HepG2 (cell line): ENCODE measurements around the gene NINJ2. TPM values are rescaled to one million over a fixed set of nuclear protein-coding genes. Genes with fewer than 3 reads are reported as not detected.
A peak's percentile ranks its signal among the peaks of the same experiment; 100 is the strongest.

ENCODE experiments used
- CBFB ChIP-seq: sonication (generic); formaldehyde crosslinking; IDR thresholded peaks from 2 replicates; pipeline ENCODE4 v1.4.0; 2020; ENCODE audit warnings: missing genetic modification reagents
- FOSL2 ChIP-seq: sonication (generic); formaldehyde crosslinking; IDR thresholded peaks from 2 replicates; pipeline ENCODE4 v1.4.0; 2020; ENCODE audit warnings: missing genetic modification reagents
- GATAD2A ChIP-seq: IDR thresholded peaks from 2 replicates; pipeline ENCODE4 v1.6.1; 2016
- HDAC2 ChIP-seq: sonication (generic); formaldehyde crosslinking; IDR thresholded peaks from 2 replicates; pipeline ENCODE4 v1.4.0; 2020; ENCODE audit warnings: missing genetic modification reagents
- HOMEZ ChIP-seq: IDR thresholded peaks from 2 replicates; pipeline ENCODE4 v1.6.1; 2016; ENCODE audit warnings: low read depth
- MED1 ChIP-seq: sonication (generic); formaldehyde crosslinking; IDR thresholded peaks from 2 replicates; pipeline ENCODE4 v1.4.0; 2020; ENCODE audit warnings: missing genetic modification reagents
- MTA3 ChIP-seq: sonication (generic); formaldehyde crosslinking; IDR thresholded peaks from 2 replicates; pipeline ENCODE4 v1.4.0; 2020; ENCODE audit warnings: missing genetic modification reagents
- NFKB2 ChIP-seq: sonication (generic); formaldehyde crosslinking; IDR thresholded peaks from 2 replicates; pipeline ENCODE4 v1.4.0; 2020; ENCODE audit warnings: missing genetic modification reagents, borderline replicate concordance
- NONO ChIP-seq, 2 experiments: fragments of 450-650 bp in 1 of 2; sonication (generic) in 1 of 2; formaldehyde crosslinking in 1 of 2; IDR thresholded peaks in 1 of 2; conservative IDR thresholded peaks in 1 of 2; 2 replicates each; pipeline versions ENCODE4 v1.6.1 to v1.8.0; 2017 to 2022; ENCODE audit warnings: mild to moderate bottlenecking in 1 of 2, missing genetic modification reagents in 1 of 2, moderate library complexity in 1 of 2
- RAD21 ChIP-seq: fragments of 450-650 bp; formaldehyde crosslinking; IDR thresholded peaks from 2 replicates; pipeline ENCODE4 v1.5.0; 2020; ENCODE audit warnings: mild to moderate bottlenecking
- SSRP1 ChIP-seq: IDR thresholded peaks from 2 replicates; pipeline ENCODE4 v1.6.1; 2016; ENCODE audit warnings: control low read depth
- YEATS2 ChIP-seq: sonication (generic); formaldehyde crosslinking; IDR thresholded peaks from 2 replicates; pipeline ENCODE4 v1.4.0; 2020; ENCODE audit warnings: missing genetic modification reagents, borderline replicate concordance
- ZMYM3 ChIP-seq: sonication (generic); formaldehyde crosslinking; IDR thresholded peaks from 2 replicates; pipeline ENCODE4 v1.5.1; 2020; ENCODE audit warnings: mild to moderate bottlenecking, missing genetic modification reagents
- ZNF280B ChIP-seq: sonication (generic); formaldehyde crosslinking; IDR thresholded peaks from 2 replicates; pipeline ENCODE4 v1.5.0; 2020; ENCODE audit warnings: missing genetic modification reagents, mild to moderate bottlenecking, borderline replicate concordance
- ZNF746 ChIP-seq: sonication (generic); formaldehyde crosslinking; IDR thresholded peaks from 2 replicates; pipeline ENCODE4 v1.8.0; 2022; ENCODE audit warnings: mild to moderate bottlenecking, missing genetic modification reagents
- polyA plus RNA-seq, 8 experiments: library from polyadenylated mRNA; depleted of rRNA in 3 of 8; stranded (reverse) in 7 of 8; unstranded in 1 of 8; fragments of >200 nt; fragmentation: Illumina TruSeq in 4 of 8; extraction: Trizol in 4 of 8; gene quantifications; 2 replicates each; pipeline versions ENCODE4 v1.2.1 to v1.2.3, GENCODE V29; 2011 to 2016; ENCODE audit warnings: low read depth in 4 of 8, missing spikeins in 1 of 8, mixed read lengths in 1 of 8; ENCODE audit not compliant: insufficient read depth in 1 of 8
- total RNA-seq, 5 experiments: library from RNA; depleted of rRNA; stranded (reverse); fragments of >200 nt; fragmentation: Illumina TruSeq; extraction: Trizol; gene quantifications; 2 replicates each; pipeline ENCODE4 v1.2.3, GENCODE V29; 2016; ENCODE audit warnings: low read depth in 1 of 5
- TF ChIP-seq, protein P1 (sequence below): sonication (generic); formaldehyde crosslinking; conservative IDR thresholded peaks from 2 replicates; pipeline ENCODE4 v1.8.0; 2022; ENCODE audit warnings: mild to moderate bottlenecking, moderate library complexity, missing genetic modification reagents
- TF ChIP-seq, protein P2 (sequence below): fragments of 450-650 bp; IDR thresholded peaks from 2 replicates; pipeline ENCODE4 v1.6.1; 2017
- TF ChIP-seq, protein P3 (sequence below): sonication (generic); formaldehyde crosslinking; IDR thresholded peaks from 2 replicates; pipeline ENCODE4 v1.5.1; 2020; ENCODE audit warnings: mild to moderate bottlenecking, moderate library complexity, missing genetic modification reagents
- TF ChIP-seq, protein P4 (sequence below): sonication (generic); formaldehyde crosslinking; IDR thresholded peaks from 2 replicates; pipeline ENCODE4 v1.4.0; 2020; ENCODE audit warnings: missing genetic modification reagents

Gene NINJ2
- total and polyA plus RNA-seq, 2 of the 13 experiments (the other 11 are each of a cell fraction or from before 2014, with no cell fraction given): 0.62 to 3.8 TPM

- TF ChIP-seq, protein P1, sequence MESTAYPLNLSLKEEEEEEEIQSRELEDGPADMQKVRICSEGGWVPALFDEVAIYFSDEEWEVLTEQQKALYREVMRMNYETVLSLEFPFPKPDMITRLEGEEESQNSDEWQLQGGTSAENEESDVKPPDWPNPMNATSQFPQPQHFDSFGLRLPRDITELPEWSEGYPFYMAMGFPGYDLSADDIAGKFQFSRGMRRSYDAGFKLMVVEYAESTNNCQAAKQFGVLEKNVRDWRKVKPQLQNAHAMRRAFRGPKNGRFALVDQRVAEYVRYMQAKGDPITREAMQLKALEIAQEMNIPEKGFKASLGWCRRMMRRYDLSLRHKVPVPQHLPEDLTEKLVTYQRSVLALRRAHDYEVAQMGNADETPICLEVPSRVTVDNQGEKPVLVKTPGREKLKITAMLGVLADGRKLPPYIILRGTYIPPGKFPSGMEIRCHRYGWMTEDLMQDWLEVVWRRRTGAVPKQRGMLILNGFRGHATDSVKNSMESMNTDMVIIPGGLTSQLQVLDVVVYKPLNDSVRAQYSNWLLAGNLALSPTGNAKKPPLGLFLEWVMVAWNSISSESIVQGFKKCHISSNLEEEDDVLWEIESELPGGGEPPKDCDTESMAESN (CRISPR knock-in tag): no peak
- TF ChIP-seq HOMEZ: peak; percentile 56; the same call in 1 of the 2 replicates
- peak; percentile 86 for TF ChIP-seq ZMYM3 (CRISPR knock-in tag)
- TF ChIP-seq MTA3 (CRISPR knock-in tag): no peak
- TF ChIP-seq RAD21 (CRISPR knock-in tag): peak; percentile 23; the same call in 1 of the 2 replicates
- peak; percentile 48 for TF ChIP-seq CBFB (CRISPR knock-in tag)
- peak; percentile 34; the same call in 1 of the 2 replicates for TF ChIP-seq HDAC2 (CRISPR knock-in tag)
- no peak for TF ChIP-seq SSRP1
- peak; percentile 75 for TF ChIP-seq MED1 (CRISPR knock-in tag)
- TF ChIP-seq NFKB2 (CRISPR knock-in tag): 0 out of 2 replicates have a peak, but pooled peaks have one; percentile 5
- TF ChIP-seq, protein P2, sequence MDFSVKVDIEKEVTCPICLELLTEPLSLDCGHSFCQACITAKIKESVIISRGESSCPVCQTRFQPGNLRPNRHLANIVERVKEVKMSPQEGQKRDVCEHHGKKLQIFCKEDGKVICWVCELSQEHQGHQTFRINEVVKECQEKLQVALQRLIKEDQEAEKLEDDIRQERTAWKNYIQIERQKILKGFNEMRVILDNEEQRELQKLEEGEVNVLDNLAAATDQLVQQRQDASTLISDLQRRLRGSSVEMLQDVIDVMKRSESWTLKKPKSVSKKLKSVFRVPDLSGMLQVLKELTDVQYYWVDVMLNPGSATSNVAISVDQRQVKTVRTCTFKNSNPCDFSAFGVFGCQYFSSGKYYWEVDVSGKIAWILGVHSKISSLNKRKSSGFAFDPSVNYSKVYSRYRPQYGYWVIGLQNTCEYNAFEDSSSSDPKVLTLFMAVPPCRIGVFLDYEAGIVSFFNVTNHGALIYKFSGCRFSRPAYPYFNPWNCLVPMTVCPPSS: no peak
- peak; percentile 72; the same call in 1 of the 2 replicates for TF ChIP-seq ZNF746 (CRISPR knock-in tag)
- TF ChIP-seq NONO (IDR thresholded peaks at IDR 0.05): no peak
- 0 out of 2 replicates have a peak, but pooled peaks have one; percentile 26 for TF ChIP-seq NONO (CRISPR knock-in tag; conservative IDR thresholded peaks at IDR 0.05)
- TF ChIP-seq YEATS2 (CRISPR knock-in tag): peak; percentile 32; the same call in 1 of the 2 replicates
- TF ChIP-seq, protein P3, sequence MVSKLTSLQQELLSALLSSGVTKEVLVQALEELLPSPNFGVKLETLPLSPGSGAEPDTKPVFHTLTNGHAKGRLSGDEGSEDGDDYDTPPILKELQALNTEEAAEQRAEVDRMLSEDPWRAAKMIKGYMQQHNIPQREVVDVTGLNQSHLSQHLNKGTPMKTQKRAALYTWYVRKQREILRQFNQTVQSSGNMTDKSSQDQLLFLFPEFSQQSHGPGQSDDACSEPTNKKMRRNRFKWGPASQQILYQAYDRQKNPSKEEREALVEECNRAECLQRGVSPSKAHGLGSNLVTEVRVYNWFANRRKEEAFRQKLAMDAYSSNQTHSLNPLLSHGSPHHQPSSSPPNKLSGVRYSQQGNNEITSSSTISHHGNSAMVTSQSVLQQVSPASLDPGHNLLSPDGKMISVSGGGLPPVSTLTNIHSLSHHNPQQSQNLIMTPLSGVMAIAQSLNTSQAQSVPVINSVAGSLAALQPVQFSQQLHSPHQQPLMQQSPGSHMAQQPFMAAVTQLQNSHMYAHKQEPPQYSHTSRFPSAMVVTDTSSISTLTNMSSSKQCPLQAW: no peak; the same call in 1 of the 2 replicates
- TF ChIP-seq FOSL2 (CRISPR knock-in tag): peak; percentile 98
- TF ChIP-seq GATAD2A (CRISPR knock-in tag): peak; percentile 33; the same call in 1 of the 2 replicates
- TF ChIP-seq, protein P4, sequence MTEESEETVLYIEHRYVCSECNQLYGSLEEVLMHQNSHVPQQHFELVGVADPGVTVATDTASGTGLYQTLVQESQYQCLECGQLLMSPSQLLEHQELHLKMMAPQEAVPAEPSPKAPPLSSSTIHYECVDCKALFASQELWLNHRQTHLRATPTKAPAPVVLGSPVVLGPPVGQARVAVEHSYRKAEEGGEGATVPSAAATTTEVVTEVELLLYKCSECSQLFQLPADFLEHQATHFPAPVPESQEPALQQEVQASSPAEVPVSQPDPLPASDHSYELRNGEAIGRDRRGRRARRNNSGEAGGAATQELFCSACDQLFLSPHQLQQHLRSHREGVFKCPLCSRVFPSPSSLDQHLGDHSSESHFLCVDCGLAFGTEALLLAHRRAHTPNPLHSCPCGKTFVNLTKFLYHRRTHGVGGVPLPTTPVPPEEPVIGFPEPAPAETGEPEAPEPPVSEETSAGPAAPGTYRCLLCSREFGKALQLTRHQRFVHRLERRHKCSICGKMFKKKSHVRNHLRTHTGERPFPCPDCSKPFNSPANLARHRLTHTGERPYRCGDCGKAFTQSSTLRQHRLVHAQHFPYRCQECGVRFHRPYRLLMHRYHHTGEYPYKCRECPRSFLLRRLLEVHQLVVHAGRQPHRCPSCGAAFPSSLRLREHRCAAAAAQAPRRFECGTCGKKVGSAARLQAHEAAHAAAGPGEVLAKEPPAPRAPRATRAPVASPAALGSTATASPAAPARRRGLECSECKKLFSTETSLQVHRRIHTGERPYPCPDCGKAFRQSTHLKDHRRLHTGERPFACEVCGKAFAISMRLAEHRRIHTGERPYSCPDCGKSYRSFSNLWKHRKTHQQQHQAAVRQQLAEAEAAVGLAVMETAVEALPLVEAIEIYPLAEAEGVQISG: peak; percentile 15; the same call in 1 of the 2 replicates
- 0 out of 2 replicates have a peak, but pooled peaks have one; percentile 65 for TF ChIP-seq ZNF280B (CRISPR knock-in tag)
These were observed 92.8 kb downstream of the NINJ2 start (continued) for GRCh38 chr12:570435-570920.
